WTC11 (cell line): ENCODE measurements around the gene SHROOM1.

Experiments used
- NFYB ChIP-seq: sonication (generic); formaldehyde crosslinking; conservative IDR thresholded peaks from 2 replicates; pipeline ENCODE4 v1.8.0; 2022; ENCODE audit warnings: low read depth, missing genetic modification reagents
- ZNF121 ChIP-seq: sonication (generic); formaldehyde crosslinking; IDR thresholded peaks from 2 replicates; pipeline ENCODE4 v1.8.0; 2023; ENCODE audit warnings: missing genetic modification reagents
- ZNF232 ChIP-seq: sonication (generic); formaldehyde crosslinking; IDR thresholded peaks from 2 replicates; pipeline ENCODE4 v1.8.0; 2022; ENCODE audit warnings: mild to moderate bottlenecking, missing genetic modification reagents
- TF ChIP-seq, protein P1 (sequence below): fragments of 200-600 bp; IDR thresholded peaks from 2 replicates; pipeline ENCODE4 v1.8.0; 2022; ENCODE audit warnings: antibody characterized with exemption
- TF ChIP-seq, protein P2 (sequence below): fragments of 250-450 bp; sonication (Bioruptor Pico); IDR thresholded peaks from 2 replicates; pipeline ENCODE4 v1.9.0; 2021; ENCODE audit warnings: moderate library complexity, mild to moderate bottlenecking, inconsistent platforms, borderline replicate concordance

DNA sequence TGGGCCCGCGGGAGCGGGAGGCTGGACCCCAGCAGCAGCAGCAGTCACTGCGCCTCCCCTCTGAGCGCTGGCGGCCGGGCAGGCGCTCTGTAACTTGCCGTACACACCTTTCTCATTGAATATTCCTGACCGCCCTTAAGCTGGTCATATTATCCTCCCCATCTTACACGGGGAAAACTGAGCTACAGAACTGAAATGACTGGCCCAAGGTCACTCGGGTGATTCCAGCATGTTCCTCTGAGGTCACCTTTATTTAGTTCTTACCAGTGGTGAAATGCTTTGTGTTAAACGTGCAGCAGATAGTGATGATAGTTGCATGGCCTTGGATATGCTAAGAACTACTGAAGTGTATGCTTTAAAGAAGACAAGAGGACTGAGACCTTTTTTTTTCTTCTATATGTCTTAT lies 36.6 kb upstream of the SHROOM1 start:
- TF ChIP-seq NFYB (CRISPR knock-in tag), result no peak
- TF ChIP-seq, protein P1, sequence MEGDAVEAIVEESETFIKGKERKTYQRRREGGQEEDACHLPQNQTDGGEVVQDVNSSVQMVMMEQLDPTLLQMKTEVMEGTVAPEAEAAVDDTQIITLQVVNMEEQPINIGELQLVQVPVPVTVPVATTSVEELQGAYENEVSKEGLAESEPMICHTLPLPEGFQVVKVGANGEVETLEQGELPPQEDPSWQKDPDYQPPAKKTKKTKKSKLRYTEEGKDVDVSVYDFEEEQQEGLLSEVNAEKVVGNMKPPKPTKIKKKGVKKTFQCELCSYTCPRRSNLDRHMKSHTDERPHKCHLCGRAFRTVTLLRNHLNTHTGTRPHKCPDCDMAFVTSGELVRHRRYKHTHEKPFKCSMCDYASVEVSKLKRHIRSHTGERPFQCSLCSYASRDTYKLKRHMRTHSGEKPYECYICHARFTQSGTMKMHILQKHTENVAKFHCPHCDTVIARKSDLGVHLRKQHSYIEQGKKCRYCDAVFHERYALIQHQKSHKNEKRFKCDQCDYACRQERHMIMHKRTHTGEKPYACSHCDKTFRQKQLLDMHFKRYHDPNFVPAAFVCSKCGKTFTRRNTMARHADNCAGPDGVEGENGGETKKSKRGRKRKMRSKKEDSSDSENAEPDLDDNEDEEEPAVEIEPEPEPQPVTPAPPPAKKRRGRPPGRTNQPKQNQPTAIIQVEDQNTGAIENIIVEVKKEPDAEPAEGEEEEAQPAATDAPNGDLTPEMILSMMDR, result no peak
- no peak for TF ChIP-seq ZNF232 (CRISPR knock-in tag)
- no peak for TF ChIP-seq ZNF121 (CRISPR knock-in tag)
- TF ChIP-seq, protein P2, sequence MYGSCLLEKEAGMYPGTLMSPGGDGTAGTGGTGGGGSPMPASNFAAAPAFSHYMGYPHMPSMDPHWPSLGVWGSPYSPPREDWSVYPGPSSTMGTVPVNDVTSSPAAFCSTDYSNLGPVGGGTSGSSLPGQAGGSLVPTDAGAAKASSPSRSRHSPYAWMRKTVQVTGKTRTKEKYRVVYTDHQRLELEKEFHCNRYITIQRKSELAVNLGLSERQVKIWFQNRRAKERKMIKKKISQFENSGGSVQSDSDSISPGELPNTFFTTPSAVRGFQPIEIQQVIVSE, result no peak
